WTC11 (cell line): ENCODE data around the gene AXDND1. TPM values are rescaled to one million over a fixed set of nuclear protein-coding genes. Genes with fewer than 3 reads are reported as not detected.

Experiments
- ATAC-seq: fragments of 200-7000 bp; cut with Tn5 transposase; 2 replicates; pipeline ENCODE4 v1.10.0; 2021; ENCODE audit warnings: mild to moderate bottlenecking, moderate library complexity
- CTCF ChIA-PET: fragments of 300-600 bp; sonication (Branson Sonifier 250); formaldehyde crosslinking; loops from one replicate; lab custom pipeline; 2021; ENCODE audit warnings: antibody characterized with exemption; lab: Charles Lee
- POLR2A ChIA-PET: fragments of 350-600 bp; sonication (Branson Sonifier 250); formaldehyde crosslinking; loops from one replicate; lab custom pipeline; 2021; ENCODE audit warnings: antibody characterized with exemption; lab: Charles Lee
- DNase-seq: peaks from one replicate; pipeline ENCODE4 v3.0.0; 2021; ENCODE audit warnings: low spot score
- H3K27ac Mint-ChIP-seq: 2 replicates; pipeline ENCODE4 v1.8.0; 2021; ENCODE audit warnings: mixed read lengths
- H3K27me3 Mint-ChIP-seq: 2 replicates; pipeline ENCODE4 v1.8.0; 2021; ENCODE audit warnings: low read depth, mild to moderate bottlenecking, moderate library complexity, mixed read lengths
- H3K36me3 Mint-ChIP-seq: 2 replicates; pipeline ENCODE4 v1.8.0; 2021; ENCODE audit warnings: mixed read lengths
- H3K4me1 Mint-ChIP-seq: 2 replicates; pipeline ENCODE4 v1.8.0; 2022; ENCODE audit warnings: mixed read lengths
- H3K4me3 Mint-ChIP-seq: 2 replicates; pipeline ENCODE4 v1.8.0; 2021; ENCODE audit warnings: mild to moderate bottlenecking, moderate library complexity, mixed read lengths
- H3K9me3 Mint-ChIP-seq: 2 replicates; pipeline ENCODE4 v1.8.0; 2021; ENCODE audit warnings: mixed read lengths
- CBFB ChIP-seq: sonication (generic); formaldehyde crosslinking; IDR thresholded peaks from 2 replicates; pipeline ENCODE4 v1.8.1; 2022; ENCODE audit warnings: mild to moderate bottlenecking, low read depth, missing genetic modification reagents
- CREB1 ChIP-seq: sonication (generic); formaldehyde crosslinking; IDR thresholded peaks from 2 replicates; pipeline ENCODE4 v1.8.0; 2023; ENCODE audit warnings: mild to moderate bottlenecking, missing genetic modification reagents
- ETV6 ChIP-seq: sonication (generic); formaldehyde crosslinking; IDR thresholded peaks from 2 replicates; pipeline ENCODE4 v1.8.1; 2022; ENCODE audit warnings: mild to moderate bottlenecking, missing genetic modification reagents
- JUN ChIP-seq: sonication (generic); formaldehyde crosslinking; IDR thresholded peaks from 2 replicates; pipeline ENCODE4 v1.8.0; 2023; ENCODE audit warnings: mild to moderate bottlenecking, missing genetic modification reagents
- MXD4 ChIP-seq: fragments of 250-450 bp; sonication (Bioruptor Pico); IDR thresholded peaks from 2 replicates; pipeline ENCODE4 v1.8.0; 2021; ENCODE audit warnings: mild to moderate bottlenecking, moderate library complexity, borderline replicate concordance
- NFE2L1 ChIP-seq: sonication (generic); formaldehyde crosslinking; IDR thresholded peaks from 2 replicates; pipeline ENCODE4 v1.8.1; 2023; ENCODE audit warnings: missing genetic modification reagents
- PRDM15 ChIP-seq: sonication (generic); formaldehyde crosslinking; IDR thresholded peaks from 2 replicates; pipeline ENCODE4 v1.8.0; 2022; ENCODE audit warnings: missing genetic modification reagents
- TEAD1 ChIP-seq: sonication (generic); formaldehyde crosslinking; IDR thresholded peaks from 2 replicates; pipeline ENCODE4 v1.8.0; 2022; ENCODE audit warnings: mild to moderate bottlenecking, missing genetic modification reagents
- USF1 ChIP-seq: sonication (generic); formaldehyde crosslinking; IDR thresholded peaks from 2 replicates; pipeline ENCODE4 v1.8.0; 2022; ENCODE audit warnings: mild to moderate bottlenecking, missing genetic modification reagents
- ZNF317 ChIP-seq: sonication (generic); formaldehyde crosslinking; IDR thresholded peaks from 2 replicates; pipeline ENCODE4 v1.8.1; 2023; ENCODE audit warnings: low read depth, mild to moderate bottlenecking, moderate library complexity, missing genetic modification reagents, borderline replicate concordance
- ZNF532 ChIP-seq: fragments of 250-450 bp; sonication (Bioruptor Pico); IDR thresholded peaks from 2 replicates; pipeline ENCODE4 v1.9.0; 2021; ENCODE audit warnings: mild to moderate bottlenecking, borderline replicate concordance
- total RNA-seq: library from RNA; stranded (reverse); gene quantifications from 3 replicates; pipeline ENCODE4 v1.2.3, GENCODE V29; 2021
- TF ChIP-seq, protein P1 (sequence below): sonication (generic); formaldehyde crosslinking; IDR thresholded peaks from 2 replicates; pipeline ENCODE4 v1.8.0; 2023; ENCODE audit warnings: missing genetic modification reagents, mild to moderate bottlenecking, borderline replicate concordance
- TF ChIP-seq, protein P2 (sequence below): sonication (generic); formaldehyde crosslinking; IDR thresholded peaks from 2 replicates; pipeline ENCODE4 v1.8.0; 2022; ENCODE audit warnings: mild to moderate bottlenecking, missing genetic modification reagents
- TF ChIP-seq, protein P3 (sequence below): sonication (generic); formaldehyde crosslinking; IDR thresholded peaks from 2 replicates; pipeline ENCODE4 v1.8.1; 2023; ENCODE audit warnings: mild to moderate bottlenecking, missing genetic modification reagents, moderate library complexity

The AXDND1 gene
- total RNA-seq, 1 experiment from 2014 or later: not detected

DNA sequence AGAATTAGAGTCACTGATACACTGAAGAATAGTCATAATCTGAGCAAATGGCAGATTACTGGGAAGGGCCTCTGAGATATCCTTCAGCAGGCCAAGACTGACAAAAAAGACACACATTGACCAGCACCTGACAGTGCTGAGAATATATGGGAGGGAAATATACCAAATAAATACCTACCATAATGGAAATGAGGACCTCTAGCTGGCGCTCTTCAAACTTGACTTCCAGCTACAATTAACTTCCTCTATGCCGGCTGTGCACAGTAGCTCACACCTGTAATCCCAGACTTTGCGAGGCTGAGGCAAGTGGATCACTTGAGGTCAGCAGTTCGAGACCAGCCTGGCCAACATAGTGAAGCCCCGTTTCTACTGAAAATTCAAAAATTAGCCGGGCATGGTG, 140.4 kb downstream of the AXDND1 start:
- Mint-ChIP-seq H3K9me3 (peaks cover 5% of the 10 kb centered on the region; the same call in 1 of the 2 replicates), H3K36me3 (no peaks in the 10 kb centered on the region), H3K27me3 (no peaks in the 10 kb centered on the region), H3K27ac (no peak overlapping the region), H3K4me1 (no peaks in the 10 kb centered on the region), H3K4me3 (no peak overlapping the region)
- peak; percentile 36; the same call in 1 of the 2 replicates for ATAC-seq
- TF ChIP-seq ZNF532 (CRISPR knock-in tag) (no peak), TEAD1 (CRISPR knock-in tag) (no peak), CBFB (CRISPR knock-in tag) (no peak), MXD4 (CRISPR knock-in tag) (no peak), ZNF317 (CRISPR knock-in tag) (no peak), NFE2L1 (CRISPR knock-in tag) (no peak)
- TF ChIP-seq, protein P1, sequence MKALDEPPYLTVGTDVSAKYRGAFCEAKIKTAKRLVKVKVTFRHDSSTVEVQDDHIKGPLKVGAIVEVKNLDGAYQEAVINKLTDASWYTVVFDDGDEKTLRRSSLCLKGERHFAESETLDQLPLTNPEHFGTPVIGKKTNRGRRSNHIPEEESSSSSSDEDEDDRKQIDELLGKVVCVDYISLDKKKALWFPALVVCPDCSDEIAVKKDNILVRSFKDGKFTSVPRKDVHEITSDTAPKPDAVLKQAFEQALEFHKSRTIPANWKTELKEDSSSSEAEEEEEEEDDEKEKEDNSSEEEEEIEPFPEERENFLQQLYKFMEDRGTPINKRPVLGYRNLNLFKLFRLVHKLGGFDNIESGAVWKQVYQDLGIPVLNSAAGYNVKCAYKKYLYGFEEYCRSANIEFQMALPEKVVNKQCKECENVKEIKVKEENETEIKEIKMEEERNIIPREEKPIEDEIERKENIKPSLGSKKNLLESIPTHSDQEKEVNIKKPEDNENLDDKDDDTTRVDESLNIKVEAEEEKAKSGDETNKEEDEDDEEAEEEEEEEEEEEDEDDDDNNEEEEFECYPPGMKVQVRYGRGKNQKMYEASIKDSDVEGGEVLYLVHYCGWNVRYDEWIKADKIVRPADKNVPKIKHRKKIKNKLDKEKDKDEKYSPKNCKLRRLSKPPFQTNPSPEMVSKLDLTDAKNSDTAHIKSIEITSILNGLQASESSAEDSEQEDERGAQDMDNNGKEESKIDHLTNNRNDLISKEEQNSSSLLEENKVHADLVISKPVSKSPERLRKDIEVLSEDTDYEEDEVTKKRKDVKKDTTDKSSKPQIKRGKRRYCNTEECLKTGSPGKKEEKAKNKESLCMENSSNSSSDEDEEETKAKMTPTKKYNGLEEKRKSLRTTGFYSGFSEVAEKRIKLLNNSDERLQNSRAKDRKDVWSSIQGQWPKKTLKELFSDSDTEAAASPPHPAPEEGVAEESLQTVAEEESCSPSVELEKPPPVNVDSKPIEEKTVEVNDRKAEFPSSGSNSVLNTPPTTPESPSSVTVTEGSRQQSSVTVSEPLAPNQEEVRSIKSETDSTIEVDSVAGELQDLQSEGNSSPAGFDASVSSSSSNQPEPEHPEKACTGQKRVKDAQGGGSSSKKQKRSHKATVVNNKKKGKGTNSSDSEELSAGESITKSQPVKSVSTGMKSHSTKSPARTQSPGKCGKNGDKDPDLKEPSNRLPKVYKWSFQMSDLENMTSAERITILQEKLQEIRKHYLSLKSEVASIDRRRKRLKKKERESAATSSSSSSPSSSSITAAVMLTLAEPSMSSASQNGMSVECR (CRISPR knock-in tag): no peak
- ChIA-PET CTCF (no interaction called here), POLR2A (no interaction called here)
- no peak for DNase-seq

DNA sequence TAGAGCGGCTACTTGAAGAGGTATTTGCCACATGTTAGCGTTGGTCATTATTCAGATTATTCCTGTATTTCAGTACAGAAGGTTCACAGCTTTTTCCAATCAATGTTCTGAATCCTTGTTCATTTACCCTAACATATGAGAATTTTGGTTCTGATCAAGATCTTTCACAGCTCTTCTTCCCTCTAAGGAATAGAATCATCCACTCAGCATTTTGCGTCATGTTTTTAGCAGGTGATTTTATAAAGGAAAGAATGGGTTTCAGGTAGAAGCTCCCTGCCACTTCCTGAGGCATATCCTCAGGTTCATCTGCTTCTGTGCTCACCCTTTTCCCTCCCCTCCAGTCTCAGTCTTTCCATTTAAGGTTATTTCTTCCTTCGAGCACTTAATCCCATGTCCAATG, 143.6 kb downstream of the AXDND1 start:
- H3K27ac Mint-ChIP-seq: no peak overlapping the region
- ATAC-seq: no peak
- CTCF ChIA-PET: no interaction called here
- H3K27me3 Mint-ChIP-seq: no peaks in the 10 kb centered on the region
- H3K4me1 Mint-ChIP-seq: no peaks in the 10 kb centered on the region
- no peak for DNase-seq
- POLR2A ChIA-PET: no interaction called here
- no peak overlapping the region for H3K4me3 Mint-ChIP-seq
- no peaks in the 10 kb centered on the region for H3K36me3 Mint-ChIP-seq
- H3K9me3 Mint-ChIP-seq: peaks cover 17% of the 10 kb centered on the region
- TF ChIP-seq ETV6 (no peak), USF1 (no peak), PRDM15 (CRISPR knock-in tag) (no peak), CREB1 (CRISPR knock-in tag) (no peak), JUN (CRISPR knock-in tag) (no peak)
- TF ChIP-seq, protein P2, sequence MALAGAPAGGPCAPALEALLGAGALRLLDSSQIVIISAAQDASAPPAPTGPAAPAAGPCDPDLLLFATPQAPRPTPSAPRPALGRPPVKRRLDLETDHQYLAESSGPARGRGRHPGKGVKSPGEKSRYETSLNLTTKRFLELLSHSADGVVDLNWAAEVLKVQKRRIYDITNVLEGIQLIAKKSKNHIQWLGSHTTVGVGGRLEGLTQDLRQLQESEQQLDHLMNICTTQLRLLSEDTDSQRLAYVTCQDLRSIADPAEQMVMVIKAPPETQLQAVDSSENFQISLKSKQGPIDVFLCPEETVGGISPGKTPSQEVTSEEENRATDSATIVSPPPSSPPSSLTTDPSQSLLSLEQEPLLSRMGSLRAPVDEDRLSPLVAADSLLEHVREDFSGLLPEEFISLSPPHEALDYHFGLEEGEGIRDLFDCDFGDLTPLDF (CRISPR knock-in tag): no peak
- TF ChIP-seq, protein P3, sequence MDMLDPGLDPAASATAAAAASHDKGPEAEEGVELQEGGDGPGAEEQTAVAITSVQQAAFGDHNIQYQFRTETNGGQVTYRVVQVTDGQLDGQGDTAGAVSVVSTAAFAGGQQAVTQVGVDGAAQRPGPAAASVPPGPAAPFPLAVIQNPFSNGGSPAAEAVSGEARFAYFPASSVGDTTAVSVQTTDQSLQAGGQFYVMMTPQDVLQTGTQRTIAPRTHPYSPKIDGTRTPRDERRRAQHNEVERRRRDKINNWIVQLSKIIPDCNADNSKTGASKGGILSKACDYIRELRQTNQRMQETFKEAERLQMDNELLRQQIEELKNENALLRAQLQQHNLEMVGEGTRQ: no peak
- TF ChIP-seq, protein P1 (CRISPR knock-in tag): no peak
